Cardiac muscle cell (in vitro differentiated cells and primary cell): Measurements from ENCODE around the gene UBE4B. TPM values are rescaled to one million over a fixed set of nuclear protein-coding genes. Genes with fewer than 3 reads are reported as not detected.
"Not testable (repeated sequence)": the region's sequence is repeated elsewhere in the genome, so short reads cannot be mapped to it uniquely, and the experiment has no call there.

Source experiments
- DNase-seq, 2 donors: peaks; one replicate each; pipeline versions ENCODE4 v3.0.0 to v3.0.0-alpha.2; 2010 to 2017; ENCODE audit warnings: low read depth in 1 of 2, low spot score in 1 of 2
- H3K27ac ChIP-seq: fragments of 200-600 bp; sonication (generic); 2 replicates; pipeline ENCODE4 v1.5.1; 2016
- H3K27me3 ChIP-seq: fragments of 200-600 bp; sonication (generic); 2 replicates; pipeline ENCODE4 v1.6.0; 2016; ENCODE audit warnings: control low read depth
- H3K36me3 ChIP-seq: fragments of 200-600 bp; sonication (generic); 2 replicates; pipeline ENCODE4 v1.5.1; 2016; ENCODE audit warnings: control low read depth
- H3K4me1 ChIP-seq: fragments of 200-600 bp; sonication (generic); 2 replicates; pipeline ENCODE4 v1.8.1; 2017; ENCODE audit warnings: low read depth, mild to moderate bottlenecking, mixed run types
- H3K4me3 ChIP-seq: fragments of 200-600 bp; sonication (generic); 2 replicates; pipeline ENCODE4 v1.5.1; 2016; ENCODE audit warnings: mild to moderate bottlenecking
- H3K9me3 ChIP-seq: fragments of 200-600 bp; sonication (generic); 2 replicates; pipeline ENCODE4 v1.5.1; 2017; ENCODE audit warnings: low read depth, mild to moderate bottlenecking, control low read depth
- CTCF ChIP-seq: IDR thresholded peaks from 2 replicates; pipeline ENCODE4 v1.5.1; 2012; ENCODE audit warnings: low read depth, mild to moderate bottlenecking, low read length
- polyA plus RNA-seq: library from polyadenylated mRNA; unstranded; fragments of >200 nt; fragmentation: Nextera tagmentation; extraction: Ambion mirVana; gene quantifications from 2 replicates; pipeline ENCODE4 v1.2.1, GENCODE V29; 2016
- total RNA-seq: library from RNA; depleted of rRNA; stranded (reverse); fragments of >200 nt; gene quantifications from 2 replicates; pipeline ENCODE4 v1.2.3, GENCODE V29; 2016

UBE4B gene
- total and polyA plus RNA-seq, 2 experiments from 2014 or later, result 34.1 to 72.0 TPM

- Histone ChIP-seq H3K4me1 (peaks cover 18% of the 10 kb centered on the region), H3K36me3 (peaks cover 36% of the 10 kb centered on the region), H3K27me3 (no peaks in the 10 kb centered on the region)
Measured at GRCh38 chr1:10105484-10105883, 72.7 kb downstream of the UBE4B start.

GRCh38 chr1:10106241-10106640 lies 73.5 kb downstream of the UBE4B start:
- DNase-seq, result no peak
- no peak for TF ChIP-seq CTCF
- peaks cover 18% of the 10 kb centered on the region for H3K4me1 ChIP-seq
- peaks cover 36% of the 10 kb centered on the region for H3K36me3 ChIP-seq
- no peak overlapping the region for H3K4me3 ChIP-seq
- H3K27ac ChIP-seq, result peak overlapping the region; percentile 91
- no peaks in the 10 kb centered on the region for H3K27me3 ChIP-seq
- H3K9me3 ChIP-seq, result no peaks in the 10 kb centered on the region

More at GRCh38 chr1:10105484-10105883, 72.7 kb downstream of the UBE4B start:
- TF ChIP-seq CTCF, result no peak
- DNase-seq, result peak in 1 of 2 donors; percentile 5
- H3K4me3 ChIP-seq, result no peak overlapping the region
- no peaks in the 10 kb centered on the region for H3K9me3 ChIP-seq
- H3K27ac ChIP-seq, result peak overlapping the region; percentile 52

- peaks cover 36% of the 10 kb centered on the region for H3K36me3 ChIP-seq
- peak overlapping the region; percentile 91 for H3K27ac ChIP-seq
- TF ChIP-seq CTCF, result no peak
- DNase-seq, result no peak
- H3K9me3 ChIP-seq, result no peaks in the 10 kb centered on the region
- H3K4me1 ChIP-seq, result peaks cover 18% of the 10 kb centered on the region
- H3K27me3 ChIP-seq, result no peaks in the 10 kb centered on the region
- no peak overlapping the region for H3K4me3 ChIP-seq
Measured at GRCh38 chr1:10106756-10107475, 74.2 kb downstream of the UBE4B start.

GRCh38 chr1:10107476-10107847 lies 74.7 kb downstream of the UBE4B start:
- Histone ChIP-seq H3K36me3 (peaks cover 35% of the 10 kb centered on the region), H3K27ac (peak overlapping the region; percentile 91)
- not testable (repeated sequence) for H3K4me3 ChIP-seq

GRCh38 chr1:10108134-10108663 lies 75.4 kb downstream of the UBE4B start:
- Histone ChIP-seq H3K4me3 (no peak overlapping the region), H3K27me3 (no peaks in the 10 kb centered on the region), H3K36me3 (peaks cover 29% of the 10 kb centered on the region), H3K27ac (peak overlapping the region; percentile 91), H3K9me3 (no peaks in the 10 kb centered on the region), H3K4me1 (peaks cover 18% of the 10 kb centered on the region)
- peak; percentile 18 to 62 for DNase-seq
- TF ChIP-seq CTCF, result no peak

More at GRCh38 chr1:10107476-10107847, 74.7 kb downstream of the UBE4B start:
- H3K4me1 ChIP-seq, result peaks cover 18% of the 10 kb centered on the region
- H3K9me3 ChIP-seq, DNase-seq, H3K27me3 ChIP-seq: not testable (repeated sequence)

GRCh38 chr1:10108948-10109708 lies 76.4 kb downstream of the UBE4B start:
- DNase-seq, result no peak
- Histone ChIP-seq H3K4me3 (no peak overlapping the region), H3K27me3 (no peaks in the 10 kb centered on the region), H3K4me1 (peaks cover 18% of the 10 kb centered on the region), H3K36me3 (peaks cover 23% of the 10 kb centered on the region), H3K27ac (peak overlapping the region; percentile 91), H3K9me3 (no peaks in the 10 kb centered on the region)
- TF ChIP-seq CTCF, result no peak
